Common myeloid progenitor, CD34-positive (primary cell): ENCODE measurements around the gene SPEF2.

Source experiments
- CTCF ChIA-PET: fragments of 350-600 bp; sonication (Branson Sonifier 250); formaldehyde crosslinking; loops from one replicate; lab custom pipeline; 2021; ENCODE audit warnings: antibody characterized with exemption; lab: Charles Lee
- POLR2A ChIA-PET: fragments of 350-600 bp; sonication (Branson Sonifier 250); formaldehyde crosslinking; loops from one replicate; lab custom pipeline; 2021; ENCODE audit warnings: antibody characterized with exemption; lab: Charles Lee
- DNase-seq, 3 donors: peaks; one replicate each; pipeline versions ENCODE4 v3.0.0 to v3.0.0-alpha.2; 2013
- H3K27ac ChIP-seq, 2 experiments: 1 replicate in 1 of 2; 2 replicates in 1 of 2; pipeline ENCODE4 v1.7.0; 2013; ENCODE audit warnings: inconsistent platforms in 2 of 2, low read length in 2 of 2, mild to moderate bottlenecking in 2 of 2, low read depth in 1 of 2, moderate library complexity in 1 of 2; ENCODE audit not compliant: severe bottlenecking in 2 of 2, insufficient read depth in 1 of 2, poor library complexity in 1 of 2
- H3K27me3 ChIP-seq, 5 experiments: replicated peaks in 2 of 5; 1 replicate in 3 of 5; 2 replicates in 2 of 5; pipeline versions ENCODE4 v1.6.1 to v1.7.0; 2013; ENCODE audit warnings: low read length in 4 of 5, mild to moderate bottlenecking in 2 of 5, moderate library complexity in 2 of 5, inconsistent platforms in 1 of 5; ENCODE audit not compliant: insufficient read depth in 5 of 5, control insufficient read depth in 4 of 5
- H3K36me3 ChIP-seq, 4 experiments: 1 replicate in 2 of 4; 2 replicates in 2 of 4; pipeline versions ENCODE4 v1.6.1 to v1.7.0; 2013; ENCODE audit warnings: low read length in 3 of 4, control low read depth in 1 of 4, mild to moderate bottlenecking in 1 of 4; ENCODE audit not compliant: control insufficient read depth in 4 of 4, insufficient read depth in 4 of 4
- H3K4me1 ChIP-seq, 4 experiments: 1 replicate in 3 of 4; 2 replicates in 1 of 4; pipeline versions ENCODE4 v1.6.1 to v1.7.1; 2013; ENCODE audit warnings: low read length in 3 of 4, mild to moderate bottlenecking in 3 of 4, control low read depth in 1 of 4, inconsistent platforms in 1 of 4, moderate library complexity in 1 of 4; ENCODE audit not compliant: control insufficient read depth in 4 of 4, insufficient read depth in 4 of 4; ENCODE audit errors: control extremely low read depth in 1 of 4
- H3K4me3 ChIP-seq, 7 experiments: 1 replicate in 4 of 7; 2 replicates in 3 of 7; pipeline versions ENCODE4 v1.5.1 to v1.7.0; 2013; ENCODE audit warnings: mild to moderate bottlenecking in 7 of 7, low read length in 6 of 7, moderate library complexity in 6 of 7, inconsistent platforms in 2 of 7, low read depth in 2 of 7, control low read depth in 1 of 7; ENCODE audit not compliant: insufficient read depth in 4 of 7, control insufficient read depth in 1 of 7; ENCODE audit errors: extremely low read depth in 1 of 7
- H3K9me3 ChIP-seq, 5 experiments: 1 replicate in 4 of 5; 2 replicates in 1 of 5; pipeline versions ENCODE4 v1.6.1 to v1.7.1; 2013; ENCODE audit warnings: low read length in 4 of 5, mild to moderate bottlenecking in 2 of 5, inconsistent platforms in 1 of 5, low read depth in 1 of 5, moderate library complexity in 1 of 5; ENCODE audit not compliant: control insufficient read depth in 4 of 5, insufficient read depth in 2 of 5; ENCODE audit errors: control extremely low read depth in 1 of 5
- WGBS: methylation state at CpG from one replicate; pipeline ENCODE4 v1.1.5; 2013; ENCODE audit not compliant: insufficient coverage; 5-methylcytosine and 5-hydroxymethylcytosine counted together

SPEF2 gene

DNA sequence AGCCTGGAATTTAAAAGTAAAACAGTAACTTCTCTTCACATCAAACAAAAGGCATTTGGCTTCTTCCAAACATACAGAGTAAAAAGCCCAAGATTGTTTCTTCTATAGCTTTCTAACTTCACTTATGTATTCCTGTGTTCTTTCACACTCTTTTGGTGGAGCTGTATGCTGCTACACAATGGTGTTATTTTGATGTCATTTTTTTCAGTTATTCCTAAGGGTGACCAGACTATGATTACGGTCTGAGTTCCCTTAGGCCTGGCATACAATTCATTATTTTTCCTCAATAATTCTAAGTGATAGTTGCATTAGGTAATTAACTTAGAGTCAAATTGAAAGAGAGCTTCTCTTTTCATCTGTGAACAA, 172.8 kb downstream of the SPEF2 start:
- no peak overlapping the region for H3K4me3 ChIP-seq
- no peak overlapping the region for H3K27ac ChIP-seq
- no CpG with 5 or more reads among the region's 1 CpG for WGBS
- no peak for DNase-seq
- no peaks in the 10 kb centered on the region for H3K9me3 ChIP-seq
- CTCF ChIA-PET: interaction anchor here (1.0 to 3.1 kb wide), 3 partner anchors 8 to 134 kb away, joined by 3 to 20 read pairs (median 3); no protein-coding TSS in a partner anchor
- H3K27me3 ChIP-seq: no peaks in the 10 kb centered on the region
- POLR2A ChIA-PET: no interaction called here
- peaks cover 0 to 2% (median 1%) of the 10 kb centered on the region in 4 experiments for H3K4me1 ChIP-seq
- H3K36me3 ChIP-seq: no peaks in the 10 kb centered on the region

- POLR2A ChIA-PET: no interaction called here
- CTCF ChIA-PET: interaction anchor here (0.8 to 2.3 kb wide), 5 partner anchors 17 to 132 kb away, joined by 3 to 15 read pairs (median 4); no protein-coding TSS in a partner anchor
- H3K27ac ChIP-seq: no peak overlapping the region
- no peak overlapping the region for H3K4me3 ChIP-seq
- no peaks in the 10 kb centered on the region for H3K27me3 ChIP-seq
- no peaks in the 10 kb centered on the region for H3K9me3 ChIP-seq
- no peaks in the 10 kb centered on the region for H3K36me3 ChIP-seq
- no peak for DNase-seq
- peaks cover 0 to 9% (median 2%) of the 10 kb centered on the region in 4 experiments for H3K4me1 ChIP-seq
These were observed 176.6 kb downstream of the SPEF2 start for GRCh38 chr5:35794328-35794619.

- H3K4me1 ChIP-seq: peaks cover 0 to 9% (median 2%) of the 10 kb centered on the region in 4 experiments
- WGBS: 82% methylated on average over 4 of the region's 8 CpGs
These were observed 177.2 kb downstream of the SPEF2 start for GRCh38 chr5:35794684-35795375.

DNA sequence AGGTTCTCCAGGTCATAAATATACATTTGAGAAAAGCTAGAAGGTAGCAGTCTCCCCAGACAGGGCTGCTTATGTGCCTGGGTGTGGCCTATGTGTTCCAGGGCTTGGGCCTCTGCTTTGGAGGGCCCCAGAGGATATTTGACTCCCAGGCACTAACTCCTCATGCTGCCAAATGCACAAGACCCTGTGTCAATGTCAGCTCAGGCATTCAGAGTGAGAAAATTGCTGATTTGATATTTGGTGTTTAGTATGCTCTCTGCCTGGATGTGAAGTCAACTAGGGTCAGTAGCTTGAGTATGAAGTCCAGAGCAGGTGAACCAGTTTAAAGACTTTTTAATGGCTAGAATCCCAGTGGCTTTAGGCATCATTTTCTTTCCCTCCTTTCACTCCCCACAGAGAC, 181.5 kb downstream of the SPEF2 start:
- CTCF ChIA-PET: interaction anchor here (0.7 kb wide), 1 partner anchor 9 kb away, joined by 3 read pairs; no protein-coding TSS in a partner anchor
- H3K4me1 ChIP-seq: peaks cover 2 to 14% (median 6%) of the 10 kb centered on the region in 4 experiments
- H3K4me3 ChIP-seq: no peak overlapping the region

More at GRCh38 chr5:35794684-35795375, 177.2 kb downstream of the SPEF2 start:
- Histone ChIP-seq H3K9me3 (no peaks in the 10 kb centered on the region), H3K36me3 (no peaks in the 10 kb centered on the region), H3K27me3 (no peaks in the 10 kb centered on the region), H3K27ac (no peak overlapping the region), H3K4me3 (no peak overlapping the region)
- no peak for DNase-seq
- CTCF ChIA-PET: interaction anchor here (0.8 to 2.3 kb wide), 4 partner anchors 17 to 132 kb away, joined by 3 to 15 read pairs (median 4); no protein-coding TSS in a partner anchor
- POLR2A ChIA-PET: no interaction called here

DNA sequence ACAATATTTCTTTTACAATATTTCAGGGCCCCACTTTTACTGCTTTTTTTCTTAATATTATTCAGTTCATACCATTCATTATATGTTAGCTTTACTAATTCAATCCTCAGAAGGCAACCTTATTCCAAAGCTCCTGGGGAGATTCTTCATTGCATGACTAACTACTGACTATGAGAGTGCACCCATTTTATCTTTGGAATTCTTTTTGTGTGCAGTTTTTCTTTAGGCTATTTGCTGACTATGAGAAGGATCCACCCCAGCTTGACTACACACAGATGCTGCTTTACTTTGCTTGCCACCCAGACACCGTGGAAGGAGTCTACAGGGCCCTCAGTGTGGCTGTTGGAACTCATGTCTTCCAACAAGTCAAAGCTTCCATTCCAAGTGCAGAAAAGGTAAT, 182.1 kb downstream of the SPEF2 start:
- no peak for DNase-seq
- Histone ChIP-seq H3K36me3 (no peaks in the 10 kb centered on the region), H3K9me3 (no peaks in the 10 kb centered on the region), H3K4me1 (peaks cover 2 to 14% (median 5%) of the 10 kb centered on the region in 4 experiments), H3K4me3 (no peak overlapping the region), H3K27ac (no peak overlapping the region), H3K27me3 (no peaks in the 10 kb centered on the region)
- CTCF ChIA-PET: no interaction called here
- 100% methylated on average over 1 of the region's 1 CpG for WGBS
- POLR2A ChIA-PET: no interaction called here

More for the DNA sequence above, 181.5 kb downstream of the SPEF2 start:
- Histone ChIP-seq H3K27ac (no peak overlapping the region), H3K9me3 (no peaks in the 10 kb centered on the region), H3K36me3 (no peaks in the 10 kb centered on the region), H3K27me3 (no peaks in the 10 kb centered on the region)
- DNase-seq: no peak
- POLR2A ChIA-PET: no interaction called here

DNA sequence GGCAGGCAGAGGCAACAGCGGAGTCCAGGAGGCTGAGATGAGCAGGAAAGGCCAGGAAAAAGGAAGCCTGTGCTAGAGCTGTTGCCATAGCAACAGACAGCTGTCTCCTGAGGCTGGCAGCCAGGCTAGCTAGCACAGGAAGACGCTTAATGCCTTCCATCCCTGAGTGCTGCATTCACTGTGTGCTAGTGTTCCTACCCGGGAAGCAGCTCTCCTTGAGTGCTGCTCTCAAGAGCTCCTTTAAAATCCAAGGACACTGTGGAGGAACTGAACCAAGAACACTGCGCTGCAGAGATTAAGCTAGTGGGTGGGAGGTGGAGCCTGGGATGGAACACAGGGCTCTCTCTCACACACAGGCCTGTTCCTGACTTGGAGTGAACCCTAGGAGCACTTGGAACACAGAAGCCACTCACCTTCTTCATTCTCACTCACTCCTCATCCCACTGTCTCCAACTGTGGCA, 185.6 kb downstream of the SPEF2 start:
- Histone ChIP-seq H3K27me3 (no peaks in the 10 kb centered on the region), H3K9me3 (no peaks in the 10 kb centered on the region), H3K27ac (no peak overlapping the region), H3K4me1 (peaks cover 0 to 8% (median 5%) of the 10 kb centered on the region in 4 experiments), H3K4me3 (no peak overlapping the region), H3K36me3 (no peaks in the 10 kb centered on the region)
- ChIA-PET POLR2A (no interaction called here), CTCF (interaction anchor here (0.8 to 2.6 kb wide), 2 partner anchors 26 to 30 kb away, joined by 3 to 10 read pairs; no protein-coding TSS in a partner anchor)
- WGBS: 31% methylated on average over 4 of the region's 4 CpGs
- peak in 2 of 3 donors; percentile 17 to 18 for DNase-seq

DNA sequence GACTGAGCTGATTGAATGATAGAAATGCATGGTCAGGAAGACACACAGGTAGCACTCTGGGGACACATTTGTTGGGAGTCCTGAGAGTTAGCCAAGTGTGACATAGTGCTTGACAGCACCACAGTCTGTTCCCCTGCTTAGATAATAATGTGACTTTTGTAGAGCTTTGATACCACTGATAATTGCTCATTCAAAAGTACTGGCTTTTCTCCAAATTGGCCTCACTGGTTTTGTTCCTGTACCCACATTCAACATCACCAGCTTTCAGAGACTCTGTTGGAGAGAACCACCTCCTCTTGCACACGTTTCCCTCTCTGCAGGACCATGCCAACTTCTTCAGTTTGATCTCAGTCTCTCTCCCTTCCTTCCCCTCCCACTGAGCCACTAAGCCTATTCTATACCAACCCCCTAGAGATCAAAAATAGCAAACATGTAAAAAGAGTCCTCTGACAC, 186.6 kb downstream of the SPEF2 start:
- Histone ChIP-seq H3K36me3 (no peaks in the 10 kb centered on the region), H3K9me3 (no peaks in the 10 kb centered on the region), H3K4me3 (no peak overlapping the region), H3K27ac (no peak overlapping the region), H3K4me1 (peaks cover 0 to 8% (median 5%) of the 10 kb centered on the region in 4 experiments), H3K27me3 (no peaks in the 10 kb centered on the region)
- POLR2A ChIA-PET: no interaction called here
- WGBS: no CpG with 5 or more reads among the region's 1 CpG
- CTCF ChIA-PET: interaction anchor here (0.7 to 2.6 kb wide), 2 partner anchors 9 to 27 kb away, joined by 3 to 10 read pairs; no protein-coding TSS in a partner anchor
- DNase-seq: no peak
